Measurements from ENCODE around the gene NOCT. TPM values are rescaled to one million over a fixed set of nuclear protein-coding genes. Genes with fewer than 3 reads are reported as not detected.
"Not testable (repeated sequence)": the region's sequence is repeated elsewhere in the genome, so short reads cannot be mapped to it uniquely, and the experiment has no call there.

Gene NOCT
- total RNA-seq, 8 experiments from 2014 or later = 6.5 to 30.8 (median 13.5) TPM

- 0 to 6% (median 0%) methylated on average over 1 to 3 of the region's 55 CpGs; no CpG with 5 or more reads in 1 of the 10 experiments for WGBS, 10 experiments
- peak overlapping the region; percentile 60 to 80 (median 72) for H3K4me3 ChIP-seq
- in situ Hi-C loops (cut with MboI; ENCODE audit: low pct_unique_long_range_greater_than_20kb in 2 of 9, low sequenced_read_pairs in 9 of 9, unreplicated experiment in 9 of 9) = no loop called here
- peaks cover 42 to 45% of the 10 kb centered on the region in 2 donors for H3K4me1 ChIP-seq (replicated peaks in 1 of 2)
- peak; percentile 4 to 30 (median 16) for ATAC-seq (replicated peaks in 6 of 8)
- H3K27ac ChIP-seq = peak overlapping the region; percentile 99
Observed at GRCh38 chr4:139015948-139016471, 429 bp downstream of the NOCT start.

GRCh38 chr4:139017861-139018260, 2.3 kb downstream of the NOCT start:
- no peak for ATAC-seq (replicated peaks in 6 of 8)
- Histone ChIP-seq H3K27ac (no peak overlapping the region), H3K4me1 (replicated peaks in 1 of 2) (peaks cover 44 to 45% of the 10 kb centered on the region in 2 donors), H3K4me3 (peak overlapping the region in 2 of 5 donors; percentile 4 to 6)
- 49 to 80% (median 71%) methylated on average over 1 to 3 of the region's 3 CpGs; no CpG with 5 or more reads in 5 of the 10 experiments for WGBS, 10 experiments
- in situ Hi-C loops (cut with MboI; ENCODE audit: low pct_unique_long_range_greater_than_20kb in 2 of 9, low sequenced_read_pairs in 9 of 9, unreplicated experiment in 9 of 9) = no loop called here

GRCh38 chr4:139018501-139018900, 2.9 kb downstream of the NOCT start:
- H3K4me1 ChIP-seq (replicated peaks in 1 of 2) = peaks cover 44 to 45% of the 10 kb centered on the region in 2 donors
- in situ Hi-C loops (cut with MboI; ENCODE audit: low pct_unique_long_range_greater_than_20kb in 2 of 9, low sequenced_read_pairs in 9 of 9, unreplicated experiment in 9 of 9) = no loop called here
- no peak for ATAC-seq (replicated peaks in 6 of 8)
- H3K27ac ChIP-seq = no peak overlapping the region
- H3K4me3 ChIP-seq = peak overlapping the region in 1 of 5 donors; percentile 8

- Histone ChIP-seq H3K4me1 (replicated peaks in 1 of 2) (peaks cover 42 to 43% of the 10 kb centered on the region in 2 donors), H3K27ac (no peak overlapping the region), H3K4me3 (no peak overlapping the region)
- peak in 2 of 8 experiments; percentile 2 to 41 for ATAC-seq (replicated peaks in 6 of 8)
- in situ Hi-C loops (cut with MboI; ENCODE audit: low pct_unique_long_range_greater_than_20kb in 2 of 9, low sequenced_read_pairs in 9 of 9, unreplicated experiment in 9 of 9) = no loop called here
- 7 to 88% (median 59%) methylated on average over 1 to 9 of the region's 10 CpGs for WGBS, 10 experiments
Observed at GRCh38 chr4:139018971-139019758, 3.6 kb downstream of the NOCT start.

- no peak for ATAC-seq (replicated peaks in 6 of 8)
- H3K4me3 ChIP-seq = no peak overlapping the region
Observed at GRCh38 chr4:139020384-139020783, 4.8 kb downstream of the NOCT start.

GRCh38 chr4:139021071-139021470, 5.5 kb downstream of the NOCT start:
- H3K4me3 ChIP-seq; H3K27ac ChIP-seq; in situ Hi-C loops (cut with MboI; ENCODE audit: low pct_unique_long_range_greater_than_20kb in 2 of 9, low sequenced_read_pairs in 9 of 9, unreplicated experiment in 9 of 9); ATAC-seq (replicated peaks in 6 of 8): not testable (repeated sequence)
- 73 to 100% (median 85%) methylated on average over 1 to 8 of the region's 12 CpGs; no CpG with 5 or more reads in 5 of the 10 experiments for WGBS, 10 experiments
- peaks cover 32 to 33% of the 10 kb centered on the region in 2 donors for H3K4me1 ChIP-seq (replicated peaks in 1 of 2)

More at GRCh38 chr4:139020384-139020783, 4.8 kb downstream of the NOCT start:
- peaks cover 32 to 33% of the 10 kb centered on the region in 2 donors for H3K4me1 ChIP-seq (replicated peaks in 1 of 2)
- WGBS, 10 experiments = 0 to 90% (median 38%) methylated on average over 1 to 4 of the region's 4 CpGs; no CpG with 5 or more reads in 4 of the 10 experiments
- in situ Hi-C loops (cut with MboI; ENCODE audit: low pct_unique_long_range_greater_than_20kb in 2 of 9, low sequenced_read_pairs in 9 of 9, unreplicated experiment in 9 of 9) = no loop called here
- H3K27ac ChIP-seq = no peak overlapping the region

GRCh38 chr4:139022835-139023234, 7.3 kb downstream of the NOCT start:
- WGBS, 10 experiments = 84 to 100% (median 100%) methylated on average over 1 to 4 of the region's 5 CpGs; no CpG with 5 or more reads in 1 of the 10 experiments
- no peak overlapping the region for H3K4me3 ChIP-seq
- H3K27ac ChIP-seq = no peak overlapping the region
- in situ Hi-C loops (cut with MboI; ENCODE audit: low pct_unique_long_range_greater_than_20kb in 2 of 9, low sequenced_read_pairs in 9 of 9, unreplicated experiment in 9 of 9) = no loop called here
- no peak for ATAC-seq (replicated peaks in 6 of 8)
- peaks cover 28% of the 10 kb centered on the region in 2 donors for H3K4me1 ChIP-seq (replicated peaks in 1 of 2)

- WGBS, 10 experiments = 87 to 100% (median 93%) methylated on average over 3 to 6 of the region's 9 CpGs; no CpG with 5 or more reads in 4 of the 10 experiments
- Histone ChIP-seq H3K4me1 (replicated peaks in 1 of 2) (peaks cover 11 to 15% of the 10 kb centered on the region in 2 donors), H3K27ac (no peak overlapping the region), H3K4me3 (no peak overlapping the region)
- no peak for ATAC-seq (replicated peaks in 6 of 8)
- in situ Hi-C loops (cut with MboI; ENCODE audit: low pct_unique_long_range_greater_than_20kb in 2 of 9, low sequenced_read_pairs in 9 of 9, unreplicated experiment in 9 of 9) = no loop called here
Observed at GRCh38 chr4:139024686-139025085, 9.1 kb downstream of the NOCT start.

GRCh38 chr4:139025841-139026240, 10.3 kb downstream of the NOCT start:
- in situ Hi-C loops (cut with MboI; ENCODE audit: low pct_unique_long_range_greater_than_20kb in 2 of 9, low sequenced_read_pairs in 9 of 9, unreplicated experiment in 9 of 9) = no loop called here
- Histone ChIP-seq H3K4me3 (no peak overlapping the region), H3K27ac (no peak overlapping the region)

GRCh38 chr4:139027776-139028175, 12.2 kb downstream of the NOCT start:
- no peak overlapping the region for H3K4me3 ChIP-seq
- in situ Hi-C loops (cut with MboI; ENCODE audit: low pct_unique_long_range_greater_than_20kb in 2 of 9, low sequenced_read_pairs in 9 of 9, unreplicated experiment in 9 of 9) = no loop called here
- H3K27ac ChIP-seq = no peak overlapping the region
- H3K4me1 ChIP-seq (replicated peaks in 1 of 2) = no peaks in the 10 kb centered on the region
- 50 to 100% (median 84%) methylated on average over 1 to 5 of the region's 5 CpGs; no CpG with 5 or more reads in 2 of the 10 experiments for WGBS, 10 experiments
- no peak for ATAC-seq (replicated peaks in 6 of 8)

More at GRCh38 chr4:139025841-139026240, 10.3 kb downstream of the NOCT start:
- peak in 1 of 8 experiments; percentile 3 for ATAC-seq (replicated peaks in 6 of 8)
- WGBS, 10 experiments = 86 to 100% (median 100%) methylated on average over 1 of the region's 1 CpG; no CpG with 5 or more reads in 5 of the 10 experiments
- peaks cover 0 to 3% of the 10 kb centered on the region in 2 donors for H3K4me1 ChIP-seq (replicated peaks in 1 of 2)

GRCh38 chr4:139028191-139028661, 12.6 kb downstream of the NOCT start:
- H3K4me3 ChIP-seq = no peak overlapping the region
- peak in 1 of 8 experiments; percentile 21 for ATAC-seq (replicated peaks in 6 of 8)
- WGBS, 10 experiments = 21 to 100% (median 87%) methylated on average over 1 to 6 of the region's 11 CpGs; no CpG with 5 or more reads in 2 of the 10 experiments
- H3K4me1 ChIP-seq (replicated peaks in 1 of 2) = no peaks in the 10 kb centered on the region
- in situ Hi-C loops (cut with MboI; ENCODE audit: low pct_unique_long_range_greater_than_20kb in 2 of 9, low sequenced_read_pairs in 9 of 9, unreplicated experiment in 9 of 9) = no loop called here
- peak overlapping the region in 1 of 2 donors; percentile 17 for H3K27ac ChIP-seq

GRCh38 chr4:139029866-139030363, 14.3 kb downstream of the NOCT start:
- H3K4me3 ChIP-seq; in situ Hi-C loops (cut with MboI; ENCODE audit: low pct_unique_long_range_greater_than_20kb in 2 of 9, low sequenced_read_pairs in 9 of 9, unreplicated experiment in 9 of 9); ATAC-seq (replicated peaks in 6 of 8); H3K4me1 ChIP-seq (replicated peaks in 1 of 2); H3K27ac ChIP-seq: not testable (repeated sequence)
- 71 to 93% (median 88%) methylated on average over 2 to 4 of the region's 6 CpGs; no CpG with 5 or more reads in 5 of the 10 experiments for WGBS, 10 experiments
